AG04449 (cell line): ENCODE data around the gene CEACAM6.

Experiments
- CTCF ChIA-PET: fragments of 350-600 bp; formaldehyde crosslinking; extraction: SDS; loops from one replicate; lab custom pipeline; 2021; ENCODE audit warnings: antibody characterized with exemption; lab: Yijun Ruan, JAX
- POLR2A ChIA-PET: fragments of 400-600, 350-600 bp; formaldehyde crosslinking; extraction: SDS; loops from one replicate; lab custom pipeline; 2020; ENCODE audit warnings: antibody characterized with exemption, inconsistent platforms; lab: Yijun Ruan, JAX
- DNase-seq: peaks from one replicate; pipeline ENCODE4 v3.0.0-alpha.2; 2010; ENCODE audit warnings: low read depth, low spot score
- H3K4me3 ChIP-seq: 2 replicates; pipeline ENCODE4 v1.5.1; 2011; ENCODE audit warnings: low read depth, mild to moderate bottlenecking, control low read depth, low read length
- TF ChIP-seq, protein P1 (sequence below): IDR thresholded peaks from one replicate; pipeline ENCODE4 v1.5.1; 2011; ENCODE audit warnings: mild to moderate bottlenecking, moderate library complexity, low read length, control low read depth, inconsistent platforms; ENCODE audit not compliant: insufficient read depth; ENCODE audit errors: missing control alignments

CEACAM6 gene

DNA sequence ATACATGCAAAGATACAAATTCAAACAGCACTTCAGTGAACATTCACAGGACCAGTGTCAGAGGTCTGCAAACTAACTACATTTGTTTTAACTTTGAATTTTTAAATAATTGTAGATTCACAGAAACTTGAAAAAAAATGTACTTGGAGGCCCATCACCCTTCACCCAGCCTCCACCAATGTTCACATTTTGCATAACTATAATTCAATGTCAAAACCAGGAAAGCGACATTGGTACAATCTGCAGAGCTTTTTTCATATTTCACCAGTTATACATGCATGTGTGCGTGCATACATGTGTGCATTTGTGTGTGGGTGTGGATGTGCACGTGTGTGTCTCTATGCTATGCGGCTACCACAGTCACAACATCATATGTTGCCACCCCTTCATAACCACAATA, 60.0 kb downstream of the CEACAM6 start:
- H3K4me3 ChIP-seq, result no peak overlapping the region
- no peak for DNase-seq
- ChIA-PET CTCF (no interaction called here), POLR2A (no interaction called here)
- TF ChIP-seq, protein P1, sequence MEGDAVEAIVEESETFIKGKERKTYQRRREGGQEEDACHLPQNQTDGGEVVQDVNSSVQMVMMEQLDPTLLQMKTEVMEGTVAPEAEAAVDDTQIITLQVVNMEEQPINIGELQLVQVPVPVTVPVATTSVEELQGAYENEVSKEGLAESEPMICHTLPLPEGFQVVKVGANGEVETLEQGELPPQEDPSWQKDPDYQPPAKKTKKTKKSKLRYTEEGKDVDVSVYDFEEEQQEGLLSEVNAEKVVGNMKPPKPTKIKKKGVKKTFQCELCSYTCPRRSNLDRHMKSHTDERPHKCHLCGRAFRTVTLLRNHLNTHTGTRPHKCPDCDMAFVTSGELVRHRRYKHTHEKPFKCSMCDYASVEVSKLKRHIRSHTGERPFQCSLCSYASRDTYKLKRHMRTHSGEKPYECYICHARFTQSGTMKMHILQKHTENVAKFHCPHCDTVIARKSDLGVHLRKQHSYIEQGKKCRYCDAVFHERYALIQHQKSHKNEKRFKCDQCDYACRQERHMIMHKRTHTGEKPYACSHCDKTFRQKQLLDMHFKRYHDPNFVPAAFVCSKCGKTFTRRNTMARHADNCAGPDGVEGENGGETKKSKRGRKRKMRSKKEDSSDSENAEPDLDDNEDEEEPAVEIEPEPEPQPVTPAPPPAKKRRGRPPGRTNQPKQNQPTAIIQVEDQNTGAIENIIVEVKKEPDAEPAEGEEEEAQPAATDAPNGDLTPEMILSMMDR, result no peak

DNA sequence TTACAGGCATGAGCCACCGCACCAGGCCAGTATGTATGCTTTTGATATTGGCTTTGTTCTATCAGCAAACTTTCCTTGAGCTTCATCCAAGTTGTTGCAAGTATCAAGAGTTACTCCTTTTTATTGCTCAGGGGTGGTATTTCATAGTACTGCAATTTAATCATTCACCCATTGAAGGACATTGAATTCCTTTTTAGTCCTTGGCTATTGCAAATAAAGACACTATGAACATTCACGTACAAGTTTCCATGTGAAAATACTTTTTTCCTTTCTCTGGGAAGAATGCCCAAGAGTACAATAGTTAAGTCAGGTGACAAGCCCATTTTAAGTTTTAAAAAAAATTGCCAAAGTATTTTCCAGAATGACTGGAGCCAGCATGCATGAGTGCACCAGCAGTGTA, 61.4 kb downstream of the CEACAM6 start:
- H3K4me3 ChIP-seq, result no peak overlapping the region
- TF ChIP-seq, protein P1, result no peak
- CTCF ChIA-PET, result no interaction called here
- no peak for DNase-seq
- POLR2A ChIA-PET, result no interaction called here

- no peak overlapping the region for H3K4me3 ChIP-seq
- CTCF ChIA-PET, result interaction anchor here (0.7 to 1.4 kb wide), 5 partner anchors 16 to 68 kb away, joined by 3 to 5 read pairs (median 3); no protein-coding TSS in a partner anchor
- TF ChIP-seq, protein P1, result peak; percentile 31
- no peak for DNase-seq
- POLR2A ChIA-PET, result no interaction called here
These were observed 65.8 kb downstream of the CEACAM6 start for GRCh38 chr19:41821003-41821735.
